ENCODE measurements around the gene GPR157. TPM values are rescaled to one million over a fixed set of nuclear protein-coding genes. Genes with fewer than 3 reads are reported as not detected.

Gene GPR157
- total and polyA plus RNA-seq, 2 of the 13 experiments (the other 11 are each of a cell fraction or from before 2014, with no cell fraction given) = 10.1 to 19.2 TPM

DNA sequence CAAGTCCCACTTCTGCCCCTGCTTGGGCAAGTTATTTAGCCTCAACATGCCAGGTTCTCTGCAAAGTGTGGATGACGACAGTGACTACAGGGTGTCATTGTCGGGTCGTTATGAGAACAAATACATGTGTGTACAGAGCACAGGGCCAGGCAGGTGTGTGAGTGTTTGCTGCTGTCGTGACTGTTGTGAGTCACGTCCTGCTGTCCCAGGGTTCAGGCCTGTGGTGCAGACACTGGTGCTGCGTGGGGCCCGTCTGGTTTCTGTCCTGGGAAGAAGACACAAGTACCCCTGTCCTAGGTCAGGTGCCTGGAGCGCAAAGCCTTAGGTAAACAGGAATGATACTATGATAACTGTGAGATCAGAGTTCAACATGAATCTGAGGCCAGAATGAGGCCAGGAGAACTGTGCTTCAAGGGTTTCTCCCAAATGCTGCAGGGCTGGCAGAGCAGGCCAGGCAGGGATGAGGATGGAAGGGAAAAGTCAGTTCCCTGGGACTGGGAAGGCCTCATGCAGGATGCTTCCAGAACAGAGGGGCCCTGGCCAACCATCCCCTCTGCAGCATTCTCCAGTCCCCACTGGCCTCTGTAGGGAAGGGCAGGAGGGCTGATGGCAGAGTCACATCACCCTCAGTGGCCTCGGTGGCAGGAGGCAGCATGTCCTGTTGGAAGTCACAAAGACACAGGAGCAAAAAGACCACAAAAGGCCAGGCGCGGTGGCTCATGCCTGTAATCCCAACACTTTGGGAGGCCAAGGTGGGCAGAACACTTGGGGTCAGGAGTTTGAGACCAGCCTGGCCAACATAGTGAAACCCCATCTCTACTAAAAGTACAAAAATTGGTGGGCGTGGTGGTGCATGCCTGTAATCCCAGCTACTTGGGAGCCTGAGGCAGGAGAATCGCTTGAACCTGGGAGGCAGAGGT, 15.7 kb downstream of the GPR157 start (continued):
- TF ChIP-seq ZNF317 (CRISPR knock-in tag; IDR thresholded peaks at IDR 0.05) (0 out of 2 replicates have a peak, but pooled peaks have one; percentile 13), ZNF24 (IDR thresholded peaks at IDR 0.05) (no peak), TCF12 (IDR thresholded peaks at IDR 0.05) (no peak), TCF12 (CRISPR knock-in tag; IDR thresholded peaks at IDR 0.05) (peak; percentile 64; the same call in 1 of the 2 replicates), TP53 (CRISPR knock-in tag; conservative IDR thresholded peaks at IDR 0.05) (no peak), CEBPB (IDR thresholded peaks at IDR 0.05; ENCODE audit: borderline replicate concordance, low read depth, low read length) (peak; percentile 0; the same call in 1 of the 2 replicates), SIX4 (CRISPR knock-in tag; IDR thresholded peaks at IDR 0.05) (peak; percentile 54), TOE1 (CRISPR knock-in tag; IDR thresholded peaks at IDR 0.05) (peak; percentile 58; the same call in 1 of the 2 replicates), POLR2AphosphoS2 (IDR thresholded peaks at IDR 0.05; ENCODE audit: low read depth, low read length) (no peak), ZNF121 (CRISPR knock-in tag; IDR thresholded peaks at IDR 0.05) (peak; percentile 70), ZNF563 (CRISPR knock-in tag; IDR thresholded peaks at IDR 0.05) (peak; percentile 30; the same call in 1 of the 2 replicates), MTA1 (CRISPR knock-in tag; IDR thresholded peaks at IDR 0.05; ENCODE audit: borderline replicate concordance) (peak; percentile 96), TGIF2 (CRISPR knock-in tag; IDR thresholded peaks at IDR 0.05) (peak; percentile 32; the same call in 1 of the 2 replicates), ZNF607 (CRISPR knock-in tag; IDR thresholded peaks at IDR 0.05; ENCODE audit: borderline replicate concordance) (peak; percentile 67; the same call in 1 of the 2 replicates)
- TF ChIP-seq, protein P1, sequence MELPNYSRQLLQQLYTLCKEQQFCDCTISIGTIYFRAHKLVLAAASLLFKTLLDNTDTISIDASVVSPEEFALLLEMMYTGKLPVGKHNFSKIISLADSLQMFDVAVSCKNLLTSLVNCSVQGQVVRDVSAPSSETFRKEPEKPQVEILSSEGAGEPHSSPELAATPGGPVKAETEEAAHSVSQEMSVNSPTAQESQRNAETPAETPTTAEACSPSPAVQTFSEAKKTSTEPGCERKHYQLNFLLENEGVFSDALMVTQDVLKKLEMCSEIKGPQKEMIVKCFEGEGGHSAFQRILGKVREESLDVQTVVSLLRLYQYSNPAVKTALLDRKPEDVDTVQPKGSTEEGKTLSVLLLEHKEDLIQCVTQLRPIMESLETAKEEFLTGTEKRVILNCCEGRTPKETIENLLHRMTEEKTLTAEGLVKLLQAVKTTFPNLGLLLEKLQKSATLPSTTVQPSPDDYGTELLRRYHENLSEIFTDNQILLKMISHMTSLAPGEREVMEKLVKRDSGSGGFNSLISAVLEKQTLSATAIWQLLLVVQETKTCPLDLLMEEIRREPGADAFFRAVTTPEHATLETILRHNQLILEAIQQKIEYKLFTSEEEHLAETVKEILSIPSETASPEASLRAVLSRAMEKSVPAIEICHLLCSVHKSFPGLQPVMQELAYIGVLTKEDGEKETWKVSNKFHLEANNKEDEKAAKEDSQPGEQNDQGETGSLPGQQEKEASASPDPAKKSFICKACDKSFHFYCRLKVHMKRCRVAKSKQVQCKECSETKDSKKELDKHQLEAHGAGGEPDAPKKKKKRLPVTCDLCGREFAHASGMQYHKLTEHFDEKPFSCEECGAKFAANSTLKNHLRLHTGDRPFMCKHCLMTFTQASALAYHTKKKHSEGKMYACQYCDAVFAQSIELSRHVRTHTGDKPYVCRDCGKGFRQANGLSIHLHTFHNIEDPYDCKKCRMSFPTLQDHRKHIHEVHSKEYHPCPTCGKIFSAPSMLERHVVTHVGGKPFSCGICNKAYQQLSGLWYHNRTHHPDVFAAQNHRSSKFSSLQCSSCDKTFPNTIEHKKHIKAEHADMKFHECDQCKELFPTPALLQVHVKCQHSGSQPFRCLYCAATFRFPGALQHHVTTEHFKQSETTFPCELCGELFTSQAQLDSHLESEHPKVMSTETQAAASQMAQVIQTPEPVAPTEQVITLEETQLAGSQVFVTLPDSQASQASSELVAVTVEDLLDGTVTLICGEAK (IDR thresholded peaks at IDR 0.05) = no peak
- TF ChIP-seq, protein P1 (CRISPR knock-in tag; IDR thresholded peaks at IDR 0.05) = peak; percentile 49; the same call in 1 of the 2 replicates
- TF ChIP-seq, protein P2, sequence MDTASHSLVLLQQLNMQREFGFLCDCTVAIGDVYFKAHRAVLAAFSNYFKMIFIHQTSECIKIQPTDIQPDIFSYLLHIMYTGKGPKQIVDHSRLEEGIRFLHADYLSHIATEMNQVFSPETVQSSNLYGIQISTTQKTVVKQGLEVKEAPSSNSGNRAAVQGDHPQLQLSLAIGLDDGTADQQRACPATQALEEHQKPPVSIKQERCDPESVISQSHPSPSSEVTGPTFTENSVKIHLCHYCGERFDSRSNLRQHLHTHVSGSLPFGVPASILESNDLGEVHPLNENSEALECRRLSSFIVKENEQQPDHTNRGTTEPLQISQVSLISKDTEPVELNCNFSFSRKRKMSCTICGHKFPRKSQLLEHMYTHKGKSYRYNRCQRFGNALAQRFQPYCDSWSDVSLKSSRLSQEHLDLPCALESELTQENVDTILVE (CRISPR knock-in tag; IDR thresholded peaks at IDR 0.05) = peak; percentile 46; the same call in 1 of the 2 replicates
- TF ChIP-seq, protein P3, sequence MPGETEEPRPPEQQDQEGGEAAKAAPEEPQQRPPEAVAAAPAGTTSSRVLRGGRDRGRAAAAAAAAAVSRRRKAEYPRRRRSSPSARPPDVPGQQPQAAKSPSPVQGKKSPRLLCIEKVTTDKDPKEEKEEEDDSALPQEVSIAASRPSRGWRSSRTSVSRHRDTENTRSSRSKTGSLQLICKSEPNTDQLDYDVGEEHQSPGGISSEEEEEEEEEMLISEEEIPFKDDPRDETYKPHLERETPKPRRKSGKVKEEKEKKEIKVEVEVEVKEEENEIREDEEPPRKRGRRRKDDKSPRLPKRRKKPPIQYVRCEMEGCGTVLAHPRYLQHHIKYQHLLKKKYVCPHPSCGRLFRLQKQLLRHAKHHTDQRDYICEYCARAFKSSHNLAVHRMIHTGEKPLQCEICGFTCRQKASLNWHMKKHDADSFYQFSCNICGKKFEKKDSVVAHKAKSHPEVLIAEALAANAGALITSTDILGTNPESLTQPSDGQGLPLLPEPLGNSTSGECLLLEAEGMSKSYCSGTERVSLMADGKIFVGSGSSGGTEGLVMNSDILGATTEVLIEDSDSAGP (CRISPR knock-in tag; IDR thresholded peaks at IDR 0.05; ENCODE audit: borderline replicate concordance) = peak; percentile 61; the same call in 1 of the 2 replicates

All from HepG2 (cell line).